ENCODE data around the gene BRD7. TPM values are rescaled to one million over a fixed set of nuclear protein-coding genes. Genes with fewer than 3 reads are reported as not detected.

Gene BRD7
- 63.9 TPM for total RNA-seq

GRCh38 chr16:50368410-50369132 lies at the start of gene BRD7:
BRD7 (minus strand) TSS chr16:50368988; CDS start chr16:50368774, 214 bp downstream.
- ATAC-seq = peak; percentile 81

- no peak for ATAC-seq
Measured at GRCh38 chr16:50416388-50416787, 47.6 kb upstream of the BRD7 start.

GRCh38 chr16:50414152-50414551 lies 45.4 kb upstream of the BRD7 start:
- no peak for ATAC-seq

GRCh38 chr16:50411034-50411433 lies 42.2 kb upstream of the BRD7 start:
- no peak for ATAC-seq

- ATAC-seq = no peak
Measured at GRCh38 chr16:50408001-50408561, 39.3 kb upstream of the BRD7 start.

- ATAC-seq = no peak
Measured at GRCh38 chr16:50407351-50407750, 38.6 kb upstream of the BRD7 start.

GRCh38 chr16:50403491-50403890 lies 34.7 kb upstream of the BRD7 start:
- ATAC-seq = no peak

- ATAC-seq = no peak
Measured at GRCh38 chr16:50402298-50402895, 33.6 kb upstream of the BRD7 start.

- no peak for ATAC-seq
Measured at GRCh38 chr16:50401355-50401754, 32.6 kb upstream of the BRD7 start.

GRCh38 chr16:50400967-50401348 lies 32.2 kb upstream of the BRD7 start:
- ATAC-seq = no peak

GRCh38 chr16:50400312-50400966 lies 31.7 kb upstream of the BRD7 start:
- ATAC-seq = no peak

GRCh38 chr16:50399411-50399810 lies 30.6 kb upstream of the BRD7 start:
- ATAC-seq = no peak

GRCh38 chr16:50398336-50398735 lies 29.5 kb upstream of the BRD7 start:
- no peak for ATAC-seq

- peak; percentile 96 for ATAC-seq
Measured at GRCh38 chr16:50396761-50397535, 28.2 kb upstream of the BRD7 start.

- peak; percentile 62 for ATAC-seq
Measured at GRCh38 chr16:50395763-50396710, 27.2 kb upstream of the BRD7 start.

GRCh38 chr16:50393858-50394802 lies 25.3 kb upstream of the BRD7 start:
- ATAC-seq = no peak

- ATAC-seq = no peak
Measured at GRCh38 chr16:50393416-50393815, 24.6 kb upstream of the BRD7 start.

- ATAC-seq = peak; percentile 17
Measured at GRCh38 chr16:50390914-50391716, 22.3 kb upstream of the BRD7 start.

GRCh38 chr16:50390371-50390771 lies 21.6 kb upstream of the BRD7 start:
- no peak for ATAC-seq

- ATAC-seq = no peak
Measured at GRCh38 chr16:50389900-50390299, 21.1 kb upstream of the BRD7 start.

Data from esophagus mucosa (tissue), 1 donor.